Memory B cell (primary cell): ENCODE data around the gene SGO2.
"Not testable (repeated sequence)": the region's sequence is repeated elsewhere in the genome, so short reads cannot be mapped to it uniquely, and the experiment has no call there.

Source experiments
- ATAC-seq: fragments of 150-1000 bp; cut with Tn5 transposase; 2 replicates; pipeline ENCODE4 v1.10.0; 2021; ENCODE audit warnings: low read depth, mild to moderate bottlenecking, moderate library complexity
- DNase-seq, 2 donors: peaks; one replicate each; pipeline ENCODE4 v3.0.0; 2022; ENCODE audit warnings: low spot score in 2 of 2
- H3K27ac Mint-ChIP-seq: one replicate; pipeline ENCODE4 v1.8.0; 2022; ENCODE audit warnings: mild to moderate bottlenecking, moderate library complexity, mixed read lengths
- H3K27me3 Mint-ChIP-seq: one replicate; pipeline ENCODE4 v1.8.0; 2022; ENCODE audit warnings: mixed read lengths
- H3K36me3 Mint-ChIP-seq: one replicate; pipeline ENCODE4 v1.8.0; 2022; ENCODE audit warnings: mild to moderate bottlenecking, mixed read lengths
- H3K4me1 Mint-ChIP-seq: one replicate; pipeline ENCODE4 v1.8.0; 2022; ENCODE audit warnings: mixed read lengths
- H3K4me3 Mint-ChIP-seq: one replicate; pipeline ENCODE4 v1.8.0; 2022; ENCODE audit warnings: mild to moderate bottlenecking, moderate library complexity, mixed read lengths
- H3K9me3 Mint-ChIP-seq: one replicate; pipeline ENCODE4 v1.8.0; 2022; ENCODE audit warnings: mixed read lengths

The SGO2 gene

GRCh38 chr2:200538139-200538538 is 12.1 kb downstream of the SGO2 start:
- Mint-ChIP-seq H3K4me3 (no peak overlapping the region), H3K27ac (no peak overlapping the region), H3K4me1 (no peaks in the 10 kb centered on the region), H3K36me3 (peaks cover 14% of the 10 kb centered on the region), H3K9me3 (no peaks in the 10 kb centered on the region), H3K27me3 (no peaks in the 10 kb centered on the region)
- DNase-seq = no peak
- ATAC-seq = no peak

DNA sequence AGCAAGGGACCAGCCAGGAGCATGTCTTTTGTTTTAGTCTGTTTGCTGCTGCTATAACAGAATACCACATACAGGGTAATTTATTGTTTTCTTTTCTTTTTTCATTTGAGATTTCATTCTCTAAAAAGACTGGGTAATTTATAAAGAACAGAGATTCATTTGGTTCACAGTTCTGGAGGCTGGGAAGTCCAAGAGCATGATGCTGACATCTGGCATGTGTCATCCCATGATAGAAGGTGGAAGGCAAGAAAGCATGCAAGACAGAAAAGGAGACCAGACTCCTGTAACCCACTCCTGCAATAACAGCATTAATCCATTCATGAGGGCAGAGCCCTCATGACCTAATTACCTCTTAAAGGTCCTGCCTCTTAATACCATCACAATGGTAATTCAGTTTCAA is 14.8 kb downstream of the SGO2 start:
- DNase-seq (no peak), ATAC-seq (no peak)
- no peaks in the 10 kb centered on the region for H3K27me3 Mint-ChIP-seq
- no peaks in the 10 kb centered on the region for H3K4me1 Mint-ChIP-seq
- no peaks in the 10 kb centered on the region for H3K9me3 Mint-ChIP-seq
- H3K4me3 Mint-ChIP-seq = no peak overlapping the region
- peaks cover 16% of the 10 kb centered on the region for H3K36me3 Mint-ChIP-seq
- no peak overlapping the region for H3K27ac Mint-ChIP-seq

- not testable (repeated sequence) for H3K4me3 Mint-ChIP-seq, H3K9me3 Mint-ChIP-seq, H3K4me1 Mint-ChIP-seq, DNase-seq, H3K27ac Mint-ChIP-seq, H3K27me3 Mint-ChIP-seq, ATAC-seq
- H3K36me3 Mint-ChIP-seq = peaks cover 13% of the 10 kb centered on the region
Measured at GRCh38 chr2:200566596-200566995, 40.6 kb downstream of the SGO2 start.

- Mint-ChIP-seq H3K4me1 (peaks cover 2% of the 10 kb centered on the region), H3K4me3 (no peak overlapping the region), H3K9me3 (peaks cover 1% of the 10 kb centered on the region), H3K27ac (no peak overlapping the region), H3K27me3 (no peaks in the 10 kb centered on the region), H3K36me3 (peaks cover 11% of the 10 kb centered on the region)
- no peak for DNase-seq
- ATAC-seq = no peak
Measured at GRCh38 chr2:200567932-200568331, 41.9 kb downstream of the SGO2 start.

- Mint-ChIP-seq H3K36me3 (peaks cover 8% of the 10 kb centered on the region), H3K9me3 (peaks cover 1% of the 10 kb centered on the region), H3K4me1 (no peaks in the 10 kb centered on the region), H3K4me3 (no peak overlapping the region), H3K27ac (no peak overlapping the region), H3K27me3 (no peaks in the 10 kb centered on the region)
- ATAC-seq (no peak), DNase-seq (no peak)
Measured at GRCh38 chr2:200575957-200576356, 50.0 kb downstream of the SGO2 start.

DNA sequence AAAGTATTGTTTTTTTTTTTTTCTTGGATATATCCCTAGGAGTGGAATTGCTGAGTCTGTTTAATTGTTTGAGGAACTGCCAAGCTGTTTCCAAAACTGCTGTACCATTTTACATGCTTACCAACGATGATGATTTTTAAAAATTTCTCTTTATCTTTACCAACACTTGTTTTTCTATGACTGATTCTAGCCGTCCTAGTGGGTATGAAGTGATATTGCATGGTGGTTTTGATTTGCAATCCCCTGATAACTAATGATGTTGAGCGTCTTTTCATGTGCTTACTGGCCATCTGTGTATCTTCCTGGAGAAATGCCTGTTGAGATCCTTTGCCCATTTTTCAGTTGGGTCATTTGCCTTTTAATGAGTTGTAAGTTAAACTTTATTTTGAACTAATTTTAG is 51.0 kb downstream of the SGO2 start:
- Mint-ChIP-seq H3K4me3 (no peak overlapping the region), H3K4me1 (no peaks in the 10 kb centered on the region), H3K27me3 (no peaks in the 10 kb centered on the region), H3K27ac (no peak overlapping the region), H3K9me3 (peaks cover 1% of the 10 kb centered on the region), H3K36me3 (peaks cover 6% of the 10 kb centered on the region)
- DNase-seq (no peak), ATAC-seq (no peak)

DNA sequence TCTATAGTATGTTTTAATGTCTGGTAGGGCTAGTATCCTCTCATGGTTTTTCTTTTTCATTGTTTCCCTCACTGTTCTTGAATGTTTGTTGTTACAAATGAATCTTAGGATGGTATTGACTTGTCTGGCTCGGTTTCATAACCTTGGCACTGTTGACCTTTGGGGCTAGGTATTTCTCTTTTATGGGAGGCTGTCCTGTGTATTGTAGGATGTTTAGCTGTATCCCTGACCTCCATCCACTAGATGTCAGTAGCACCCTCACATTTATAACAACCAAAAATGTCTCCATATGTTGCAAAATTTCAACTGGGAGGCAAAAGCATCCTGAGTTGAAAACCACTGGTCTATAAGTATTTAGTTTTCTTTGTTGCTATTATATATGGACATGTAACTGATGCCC is 52.8 kb downstream of the SGO2 start:
- peaks cover 1% of the 10 kb centered on the region for H3K9me3 Mint-ChIP-seq
- no peak for DNase-seq
- no peaks in the 10 kb centered on the region for H3K4me1 Mint-ChIP-seq
- ATAC-seq = no peak
- no peak overlapping the region for H3K27ac Mint-ChIP-seq
- H3K36me3 Mint-ChIP-seq = peaks cover 8% of the 10 kb centered on the region
- H3K4me3 Mint-ChIP-seq = no peak overlapping the region
- H3K27me3 Mint-ChIP-seq = peaks cover 2% of the 10 kb centered on the region

GRCh38 chr2:200584639-200585038 is 58.6 kb downstream of the SGO2 start:
- DNase-seq = no peak
- Mint-ChIP-seq H3K9me3 (no peaks in the 10 kb centered on the region), H3K27me3 (peaks cover 5% of the 10 kb centered on the region), H3K27ac (no peak overlapping the region), H3K4me1 (peaks cover 12% of the 10 kb centered on the region), H3K4me3 (no peak overlapping the region), H3K36me3 (peaks cover 4% of the 10 kb centered on the region)
- no peak for ATAC-seq

- no peaks in the 10 kb centered on the region for H3K9me3 Mint-ChIP-seq
- peaks cover 12% of the 10 kb centered on the region for H3K4me1 Mint-ChIP-seq
- DNase-seq (no peak), ATAC-seq (no peak)
- peaks cover 6% of the 10 kb centered on the region for H3K27me3 Mint-ChIP-seq
- H3K36me3 Mint-ChIP-seq = peaks cover 4% of the 10 kb centered on the region
- H3K4me3 Mint-ChIP-seq = peak overlapping the region; percentile 75
- H3K27ac Mint-ChIP-seq = no peak overlapping the region
Measured at GRCh38 chr2:200585340-200585729, 59.3 kb downstream of the SGO2 start.

- ATAC-seq = peak; percentile 41
- peak in 1 of 2 donors; percentile 32 for DNase-seq
- Mint-ChIP-seq H3K9me3 (no peaks in the 10 kb centered on the region), H3K36me3 (peaks cover 2% of the 10 kb centered on the region), H3K27ac (no peak within 1 kb of the TSS), H3K27me3 (peaks cover 10% of the 10 kb centered on the region), H3K4me3 (peak within 1 kb of the TSS; percentile 75), H3K4me1 (peaks cover 12% of the 10 kb centered on the region)
Measured at GRCh38 chr2:200585730-200586643, 60.0 kb downstream of the SGO2 start, which contains the start of gene AOX1. Gene AOX1, plus strand, starts transcription at chr2:200586014. Its CDS starts 95 bp downstream, at chr2:200586109.

DNA sequence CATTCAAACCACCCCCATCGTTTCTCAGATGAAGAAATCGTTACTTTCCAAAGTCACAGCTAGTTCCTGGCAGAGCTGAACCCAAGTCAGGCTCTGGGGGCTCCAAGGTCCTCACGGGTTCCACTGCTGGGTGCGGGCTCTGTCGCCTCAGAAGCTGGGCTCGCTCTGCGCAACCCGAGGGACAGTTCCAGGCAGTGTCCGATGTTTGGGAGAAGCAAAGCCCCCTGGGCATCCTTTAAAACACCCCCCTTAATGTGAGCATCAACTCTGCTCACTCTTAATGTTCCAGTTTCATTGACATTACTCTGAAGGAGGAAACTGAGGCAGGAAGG is 60.6 kb downstream of the SGO2 start:
- Mint-ChIP-seq H3K9me3 (no peaks in the 10 kb centered on the region), H3K4me1 (peaks cover 12% of the 10 kb centered on the region), H3K4me3 (peak overlapping the region; percentile 75), H3K27ac (no peak overlapping the region), H3K36me3 (peaks cover 2% of the 10 kb centered on the region), H3K27me3 (peaks cover 13% of the 10 kb centered on the region)
- DNase-seq (no peak), ATAC-seq (no peak)

DNA sequence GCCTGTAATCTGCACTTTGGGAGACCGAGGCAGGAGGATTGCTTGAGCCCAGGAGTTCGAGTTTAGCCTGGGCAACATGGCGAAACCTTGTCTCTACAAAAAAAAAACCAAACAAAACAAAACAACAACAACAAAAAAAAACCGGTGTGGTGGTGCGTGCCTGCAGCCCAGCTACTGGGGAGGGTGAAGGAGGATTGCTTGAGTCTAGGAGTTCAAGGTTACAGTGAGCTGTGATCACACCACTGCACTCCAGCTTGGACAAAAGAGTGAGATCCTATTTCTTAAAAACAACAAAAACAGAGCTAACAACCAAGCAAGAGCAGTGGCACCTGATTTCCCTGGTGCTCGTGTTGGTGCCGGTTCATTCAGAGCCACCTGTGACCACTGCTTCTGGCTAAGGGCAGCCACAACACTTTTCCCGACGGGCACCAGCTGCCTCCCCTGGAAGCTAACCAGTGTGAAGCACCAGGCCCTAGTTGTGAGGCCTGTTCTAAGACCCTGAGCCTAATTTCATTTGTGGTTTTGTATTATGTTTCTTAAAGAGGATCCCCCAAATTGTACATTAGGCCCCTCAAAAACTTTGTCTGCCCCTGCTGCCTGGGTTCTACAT is 61.1 kb downstream of the SGO2 start:
- DNase-seq (no peak), ATAC-seq (no peak)
- no peaks in the 10 kb centered on the region for H3K9me3 Mint-ChIP-seq
- H3K4me3 Mint-ChIP-seq = no peak overlapping the region
- peaks cover 13% of the 10 kb centered on the region for H3K27me3 Mint-ChIP-seq
- no peak overlapping the region for H3K27ac Mint-ChIP-seq
- H3K36me3 Mint-ChIP-seq = peaks cover 2% of the 10 kb centered on the region
- peaks cover 12% of the 10 kb centered on the region for H3K4me1 Mint-ChIP-seq

DNA sequence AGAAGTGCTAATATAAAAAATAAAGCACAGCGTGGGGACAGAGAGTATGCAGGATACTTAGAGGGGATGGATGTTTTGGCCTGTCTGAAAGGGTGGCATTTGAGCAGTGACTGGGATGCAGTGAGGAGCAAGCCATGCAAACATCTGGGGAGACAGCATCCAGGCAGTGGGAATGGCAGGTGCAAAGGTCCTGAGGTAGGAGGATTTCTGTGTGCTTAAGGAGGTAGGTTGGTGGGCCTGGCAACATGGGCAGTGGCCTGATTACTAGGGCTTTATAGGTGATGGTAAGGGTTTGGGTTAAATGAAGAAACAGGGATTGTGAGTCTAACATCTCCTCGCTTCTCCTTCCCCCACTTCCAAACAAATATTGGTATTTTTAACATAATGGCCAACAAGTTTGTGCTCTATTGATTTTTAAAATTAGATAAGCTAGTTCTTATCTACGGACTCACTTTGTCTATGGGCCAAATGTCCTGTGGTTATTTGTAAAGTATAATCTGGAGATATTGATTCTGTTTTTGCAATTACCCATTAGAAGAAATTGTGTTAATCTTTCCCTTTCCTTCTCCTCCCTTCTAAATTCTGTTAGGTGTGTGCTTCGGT is 62.2 kb downstream of the SGO2 start:
- H3K9me3 Mint-ChIP-seq = no peaks in the 10 kb centered on the region

GRCh38 chr2:200590090-200590489 is 64.1 kb downstream of the SGO2 start:
- no peak overlapping the region for H3K27ac Mint-ChIP-seq
- H3K9me3 Mint-ChIP-seq = no peaks in the 10 kb centered on the region
- H3K27me3 Mint-ChIP-seq = peaks cover 12% of the 10 kb centered on the region
- H3K36me3 Mint-ChIP-seq = no peaks in the 10 kb centered on the region
- H3K4me1 Mint-ChIP-seq = peaks cover 6% of the 10 kb centered on the region
- ATAC-seq (no peak), DNase-seq (no peak)
- H3K4me3 Mint-ChIP-seq = no peak overlapping the region

More for the DNA sequence above, 62.2 kb downstream of the SGO2 start:
- Mint-ChIP-seq H3K27ac (no peak overlapping the region), H3K36me3 (no peaks in the 10 kb centered on the region), H3K4me3 (no peak overlapping the region), H3K27me3 (peaks cover 11% of the 10 kb centered on the region), H3K4me1 (peaks cover 12% of the 10 kb centered on the region)
- ATAC-seq (no peak), DNase-seq (no peak)
